Epithelial cell of proximal tubule (primary cell): ENCODE data around the gene UMAD1. TPM values are rescaled to one million over a fixed set of nuclear protein-coding genes. Genes with fewer than 3 reads are reported as not detected.

Source experiments
- DNase-seq: peaks from one replicate; pipeline ENCODE4 v3.0.0-alpha.2; 2011; ENCODE audit warnings: low read depth
- H3K4me3 ChIP-seq: 2 replicates; pipeline ENCODE4 v1.5.1; 2011; ENCODE audit warnings: low read depth, mild to moderate bottlenecking, low read length
- total RNA-seq: library from RNA; depleted of rRNA; stranded (reverse); fragments of >200 nt; gene quantifications from 2 replicates; pipeline ENCODE4 v1.2.3, GENCODE V29; 2015
- TF ChIP-seq, protein P1 (sequence below): conservative IDR thresholded peaks from 2 replicates; pipeline ENCODE4 v1.5.1; 2012; ENCODE audit warnings: low read depth, mild to moderate bottlenecking, low read length

UMAD1 gene
- total RNA-seq, 1 donor from 2014 or later, result 9.7 TPM

- no peak for DNase-seq
- TF ChIP-seq, protein P1, sequence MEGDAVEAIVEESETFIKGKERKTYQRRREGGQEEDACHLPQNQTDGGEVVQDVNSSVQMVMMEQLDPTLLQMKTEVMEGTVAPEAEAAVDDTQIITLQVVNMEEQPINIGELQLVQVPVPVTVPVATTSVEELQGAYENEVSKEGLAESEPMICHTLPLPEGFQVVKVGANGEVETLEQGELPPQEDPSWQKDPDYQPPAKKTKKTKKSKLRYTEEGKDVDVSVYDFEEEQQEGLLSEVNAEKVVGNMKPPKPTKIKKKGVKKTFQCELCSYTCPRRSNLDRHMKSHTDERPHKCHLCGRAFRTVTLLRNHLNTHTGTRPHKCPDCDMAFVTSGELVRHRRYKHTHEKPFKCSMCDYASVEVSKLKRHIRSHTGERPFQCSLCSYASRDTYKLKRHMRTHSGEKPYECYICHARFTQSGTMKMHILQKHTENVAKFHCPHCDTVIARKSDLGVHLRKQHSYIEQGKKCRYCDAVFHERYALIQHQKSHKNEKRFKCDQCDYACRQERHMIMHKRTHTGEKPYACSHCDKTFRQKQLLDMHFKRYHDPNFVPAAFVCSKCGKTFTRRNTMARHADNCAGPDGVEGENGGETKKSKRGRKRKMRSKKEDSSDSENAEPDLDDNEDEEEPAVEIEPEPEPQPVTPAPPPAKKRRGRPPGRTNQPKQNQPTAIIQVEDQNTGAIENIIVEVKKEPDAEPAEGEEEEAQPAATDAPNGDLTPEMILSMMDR, result no peak
- H3K4me3 ChIP-seq, result no peak overlapping the region
Observed at GRCh38 chr7:7786595-7786994, 146.0 kb downstream of the UMAD1 start.

DNA sequence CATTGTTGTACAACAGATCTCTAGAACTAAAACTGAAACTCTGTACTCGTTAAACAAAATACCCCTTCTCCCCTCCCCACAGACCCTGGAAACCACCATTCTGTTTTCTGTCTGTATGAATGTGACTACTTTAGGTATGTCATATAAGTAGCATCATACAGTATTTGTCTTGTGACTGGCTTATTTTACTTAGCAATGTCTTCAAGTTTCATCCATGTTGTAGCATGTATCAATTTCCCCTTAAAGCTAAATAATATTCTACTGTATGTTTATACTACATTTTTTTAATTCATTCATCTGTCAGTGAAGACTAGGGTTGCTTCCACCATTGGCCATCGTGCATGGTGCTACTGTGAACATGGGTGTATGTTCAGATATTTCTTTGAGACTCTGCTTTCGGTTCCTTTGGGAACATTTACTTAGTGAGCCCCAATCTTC lies 149.0 kb downstream of the UMAD1 start:
- no peak overlapping the region for H3K4me3 ChIP-seq
- DNase-seq, result no peak
- TF ChIP-seq, protein P1, result no peak

- peak; percentile 13 for DNase-seq
Observed at GRCh38 chr7:7790041-7790741, 149.6 kb downstream of the UMAD1 start.

GRCh38 chr7:7791523-7791922 lies 151.0 kb downstream of the UMAD1 start:
- no peak for DNase-seq
- TF ChIP-seq, protein P1, result no peak

More at GRCh38 chr7:7790041-7790741, 149.6 kb downstream of the UMAD1 start:
- TF ChIP-seq, protein P1, result no peak
- H3K4me3 ChIP-seq, result no peak overlapping the region

GRCh38 chr7:7792056-7792455 lies 151.5 kb downstream of the UMAD1 start:
- H3K4me3 ChIP-seq, result no peak overlapping the region
- TF ChIP-seq, protein P1, result no peak
- DNase-seq, result no peak

More at GRCh38 chr7:7791523-7791922, 151.0 kb downstream of the UMAD1 start:
- no peak overlapping the region for H3K4me3 ChIP-seq

- no peak overlapping the region for H3K4me3 ChIP-seq
- TF ChIP-seq, protein P1, result no peak
- no peak for DNase-seq
Observed at GRCh38 chr7:7793249-7793648, 152.7 kb downstream of the UMAD1 start.

DNA sequence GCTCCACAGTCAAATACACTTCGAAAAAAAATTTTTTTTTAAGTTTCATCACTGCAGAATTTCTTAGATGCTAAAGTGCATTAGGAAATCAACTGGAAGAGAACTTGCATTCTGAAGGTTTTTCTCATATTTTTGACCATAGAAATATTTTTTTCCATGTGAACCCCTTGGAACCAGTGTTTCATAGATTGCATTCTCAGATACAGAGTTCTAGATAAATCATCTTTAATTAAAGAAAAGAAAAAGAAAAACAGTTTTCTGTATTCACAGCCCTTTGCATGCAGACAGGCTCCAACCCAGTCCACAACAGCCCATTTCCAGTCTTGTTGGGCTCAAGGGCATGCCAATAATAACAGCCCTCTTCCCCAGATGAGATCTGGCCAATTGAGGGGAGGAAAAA lies 153.4 kb downstream of the UMAD1 start:
- no peak for DNase-seq

More for the DNA sequence above, 153.4 kb downstream of the UMAD1 start:
- H3K4me3 ChIP-seq, result no peak overlapping the region
- TF ChIP-seq, protein P1, result no peak
